ENCODE data around the gene SNRK.

The SNRK gene

GRCh38 chr3:43279082-43279481 lies 7.3 kb upstream of the SNRK start:
- TF ChIP-seq, protein P1, sequence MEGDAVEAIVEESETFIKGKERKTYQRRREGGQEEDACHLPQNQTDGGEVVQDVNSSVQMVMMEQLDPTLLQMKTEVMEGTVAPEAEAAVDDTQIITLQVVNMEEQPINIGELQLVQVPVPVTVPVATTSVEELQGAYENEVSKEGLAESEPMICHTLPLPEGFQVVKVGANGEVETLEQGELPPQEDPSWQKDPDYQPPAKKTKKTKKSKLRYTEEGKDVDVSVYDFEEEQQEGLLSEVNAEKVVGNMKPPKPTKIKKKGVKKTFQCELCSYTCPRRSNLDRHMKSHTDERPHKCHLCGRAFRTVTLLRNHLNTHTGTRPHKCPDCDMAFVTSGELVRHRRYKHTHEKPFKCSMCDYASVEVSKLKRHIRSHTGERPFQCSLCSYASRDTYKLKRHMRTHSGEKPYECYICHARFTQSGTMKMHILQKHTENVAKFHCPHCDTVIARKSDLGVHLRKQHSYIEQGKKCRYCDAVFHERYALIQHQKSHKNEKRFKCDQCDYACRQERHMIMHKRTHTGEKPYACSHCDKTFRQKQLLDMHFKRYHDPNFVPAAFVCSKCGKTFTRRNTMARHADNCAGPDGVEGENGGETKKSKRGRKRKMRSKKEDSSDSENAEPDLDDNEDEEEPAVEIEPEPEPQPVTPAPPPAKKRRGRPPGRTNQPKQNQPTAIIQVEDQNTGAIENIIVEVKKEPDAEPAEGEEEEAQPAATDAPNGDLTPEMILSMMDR (IDR thresholded peaks at IDR 0.05; ENCODE audit: low read depth, low read length, missing control alignments) = no peak
- no peak for DNase-seq
- no peaks in the 10 kb centered on the region for H3K36me3 ChIP-seq (replicated peaks)
- no peak overlapping the region for H3K4me3 ChIP-seq (ENCODE audit: low read depth, low read length)
- H3K27me3 ChIP-seq (replicated peaks) = no peaks in the 10 kb centered on the region
- no peak overlapping the region for H3K27ac ChIP-seq
- in situ Hi-C loops (cut with HindIII; ENCODE audit: low pct_ligation_motif_present, low sequenced_read_pairs) = no loop called here

GRCh38 chr3:43279532-43279931 lies 6.8 kb upstream of the SNRK start:
- TF ChIP-seq, protein P1 (IDR thresholded peaks at IDR 0.05; ENCODE audit: low read depth, low read length, missing control alignments) = no peak
- DNase-seq = no peak
- in situ Hi-C loops (cut with HindIII; ENCODE audit: low pct_ligation_motif_present, low sequenced_read_pairs) = no loop called here

DNA sequence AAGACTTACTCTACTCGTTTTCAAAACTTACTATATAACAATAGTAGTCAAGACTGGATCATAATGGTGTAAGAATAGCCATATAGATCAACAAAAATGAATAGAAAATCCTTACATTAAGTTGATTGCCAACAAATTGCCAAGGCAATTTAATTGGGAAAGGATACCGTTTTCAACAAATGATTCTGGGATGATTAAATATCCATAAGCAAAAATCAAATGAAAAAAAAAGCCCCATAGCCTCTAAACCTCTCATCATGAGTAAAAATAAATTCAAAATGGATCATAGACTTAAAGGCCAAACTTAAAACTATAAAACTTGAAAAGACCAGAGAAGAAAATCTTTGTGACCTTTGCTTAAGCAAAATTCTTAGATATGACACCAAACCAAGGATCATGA lies 5.3 kb upstream of the SNRK start:
- Histone ChIP-seq H3K27ac (no peak overlapping the region), H3K27me3 (replicated peaks) (no peaks in the 10 kb centered on the region), H3K36me3 (replicated peaks) (no peaks in the 10 kb centered on the region), H3K4me3 (ENCODE audit: low read depth, low read length) (no peak overlapping the region)
- in situ Hi-C loops (cut with HindIII; ENCODE audit: low pct_ligation_motif_present, low sequenced_read_pairs) = no loop called here
- TF ChIP-seq, protein P1 (IDR thresholded peaks at IDR 0.05; ENCODE audit: low read depth, low read length, missing control alignments) = no peak
- no peak for DNase-seq

More at GRCh38 chr3:43279532-43279931, 6.8 kb upstream of the SNRK start:
- no peak overlapping the region for H3K4me3 ChIP-seq (ENCODE audit: low read depth, low read length)
- H3K27ac ChIP-seq = no peak overlapping the region
- H3K36me3 ChIP-seq (replicated peaks) = no peaks in the 10 kb centered on the region
- H3K27me3 ChIP-seq (replicated peaks) = no peaks in the 10 kb centered on the region

GRCh38 chr3:43284171-43284570 lies 2.2 kb upstream of the SNRK start:
- no peak overlapping the region for H3K4me3 ChIP-seq (ENCODE audit: low read depth, low read length)
- in situ Hi-C loops (cut with HindIII; ENCODE audit: low pct_ligation_motif_present, low sequenced_read_pairs) = no loop called here

DNA sequence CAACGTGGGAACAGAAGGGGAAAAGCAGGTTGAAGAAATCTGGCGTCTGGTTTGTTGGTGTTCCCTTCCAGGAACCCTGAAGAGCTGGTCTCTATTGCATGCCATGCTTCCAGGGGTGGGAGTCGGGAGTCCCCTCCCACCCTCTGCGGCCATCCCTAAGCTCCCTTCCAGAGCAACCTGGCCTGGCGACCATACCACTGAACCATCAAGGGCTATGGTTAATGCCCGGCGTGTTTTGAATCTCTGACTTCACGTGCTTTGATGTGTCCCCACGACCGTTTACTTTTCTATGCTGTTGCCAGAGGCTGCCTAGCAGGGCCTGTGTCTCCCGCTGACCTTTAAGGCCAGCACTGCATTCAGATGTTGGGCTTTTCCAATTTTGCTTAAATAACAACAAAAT lies 696 bp upstream of the SNRK start:
- no peak overlapping the region for H3K27ac ChIP-seq
- H3K36me3 ChIP-seq (replicated peaks) = no peaks in the 10 kb centered on the region
- no peaks in the 10 kb centered on the region for H3K27me3 ChIP-seq (replicated peaks)
- in situ Hi-C loops (cut with HindIII; ENCODE audit: low pct_ligation_motif_present, low sequenced_read_pairs) = no loop called here
- no peak for DNase-seq
- TF ChIP-seq, protein P1 (IDR thresholded peaks at IDR 0.05; ENCODE audit: low read depth, low read length, missing control alignments) = no peak
- peak overlapping the region; percentile 76 for H3K4me3 ChIP-seq (ENCODE audit: low read depth, low read length)

More at GRCh38 chr3:43284171-43284570, 2.2 kb upstream of the SNRK start:
- Histone ChIP-seq H3K27ac (no peak overlapping the region), H3K27me3 (replicated peaks) (no peaks in the 10 kb centered on the region), H3K36me3 (replicated peaks) (no peaks in the 10 kb centered on the region)
- TF ChIP-seq, protein P1 (IDR thresholded peaks at IDR 0.05; ENCODE audit: low read depth, low read length, missing control alignments) = no peak
- DNase-seq = no peak

DNA sequence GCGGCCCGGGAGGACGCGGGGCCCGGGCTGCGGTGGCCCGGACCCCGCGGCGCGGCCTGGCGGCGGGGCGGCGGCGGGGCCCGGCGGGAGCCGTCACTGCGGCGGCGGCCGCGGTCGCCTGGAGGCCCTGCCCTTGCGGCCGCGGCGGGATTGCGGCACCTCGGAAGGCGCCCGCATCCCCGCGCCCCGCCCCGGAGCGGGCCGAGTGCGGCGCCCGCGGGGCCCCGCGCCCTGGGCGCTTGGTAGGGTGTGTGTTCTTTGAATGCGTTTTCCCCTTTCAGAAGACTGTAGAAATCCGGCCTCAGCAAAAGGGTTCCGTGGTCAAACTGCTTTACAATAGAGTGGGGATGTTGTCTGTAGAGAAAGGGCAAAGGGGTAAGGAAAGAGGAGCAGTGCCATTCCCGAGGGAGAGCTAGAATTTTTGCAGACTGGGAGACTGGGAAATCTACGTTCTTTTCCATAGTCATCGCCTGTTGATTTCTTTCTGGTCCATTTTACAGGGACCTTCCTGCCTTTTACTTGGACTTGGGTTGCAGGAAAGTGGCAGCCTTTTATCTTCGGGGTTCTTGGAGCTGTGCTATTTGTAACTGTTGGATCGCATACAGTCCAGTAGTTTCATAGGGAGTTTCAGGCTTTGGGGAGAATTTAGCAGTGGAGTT lies 630 bp downstream of the SNRK start:
- no peak for DNase-seq
- Histone ChIP-seq H3K27ac (peak overlapping the region; percentile 88), H3K27me3 (replicated peaks) (no peaks in the 10 kb centered on the region), H3K4me3 (ENCODE audit: low read depth, low read length) (peak overlapping the region; percentile 76), H3K36me3 (replicated peaks) (no peaks in the 10 kb centered on the region)
- TF ChIP-seq, protein P1 (IDR thresholded peaks at IDR 0.05; ENCODE audit: low read depth, low read length, missing control alignments) = no peak
- in situ Hi-C loops (cut with HindIII; ENCODE audit: low pct_ligation_motif_present, low sequenced_read_pairs) = no loop called here
